Activated naive CD4-positive, alpha-beta T cell (primary cell): Measurements from ENCODE around the gene SPI1.
"Not testable (repeated sequence)": the region's sequence is repeated elsewhere in the genome, so short reads cannot be mapped to it uniquely, and the experiment has no call there.

ENCODE experiments used
- DNase-seq, 4 experiments: peaks; one replicate each; lab custom pipeline; 2025; lab: John Stamatoyannopoulos, UW

SPI1 gene

DNA sequence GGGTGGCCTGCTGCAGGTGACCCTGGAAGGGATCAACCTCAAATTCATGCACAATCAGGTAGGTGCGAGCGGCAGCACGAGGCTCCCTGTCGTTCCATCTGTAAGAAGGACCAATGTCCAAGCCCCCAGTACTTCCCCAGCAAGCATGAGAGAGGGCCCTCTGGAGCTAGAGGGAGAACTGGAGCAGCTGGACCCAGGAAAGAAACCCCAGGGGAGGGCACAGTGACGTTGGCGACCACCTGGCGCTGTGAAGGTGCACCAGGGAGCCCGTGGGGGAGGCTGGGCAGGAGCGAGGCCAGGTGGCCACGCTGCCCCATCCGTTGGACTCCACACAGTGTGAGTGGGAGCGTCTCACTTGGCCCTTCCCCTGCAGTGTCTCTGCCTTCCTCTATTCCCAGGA, 53.8 kb downstream of the SPI1 start:
- DNase-seq = no peak

DNA sequence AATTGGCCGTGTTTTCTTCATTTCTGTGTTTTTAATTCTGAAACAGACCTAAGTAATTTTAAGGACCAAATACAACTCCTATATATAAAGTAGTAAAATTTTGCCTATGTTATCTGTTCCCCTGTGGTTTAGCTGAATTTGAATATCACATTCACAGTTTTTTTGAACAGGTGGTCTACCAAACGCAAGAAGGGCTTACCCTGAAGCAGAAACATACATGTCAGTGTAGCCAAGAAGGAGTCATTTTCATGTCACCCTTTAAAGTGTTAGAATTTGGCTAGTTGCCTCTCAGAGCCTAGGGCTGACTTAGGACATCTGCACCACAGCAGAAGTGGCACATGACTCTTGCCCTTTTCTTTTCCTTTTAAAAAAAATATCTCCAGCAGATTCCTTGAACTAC, 60.2 kb downstream of the SPI1 start:
- DNase-seq = no peak

DNA sequence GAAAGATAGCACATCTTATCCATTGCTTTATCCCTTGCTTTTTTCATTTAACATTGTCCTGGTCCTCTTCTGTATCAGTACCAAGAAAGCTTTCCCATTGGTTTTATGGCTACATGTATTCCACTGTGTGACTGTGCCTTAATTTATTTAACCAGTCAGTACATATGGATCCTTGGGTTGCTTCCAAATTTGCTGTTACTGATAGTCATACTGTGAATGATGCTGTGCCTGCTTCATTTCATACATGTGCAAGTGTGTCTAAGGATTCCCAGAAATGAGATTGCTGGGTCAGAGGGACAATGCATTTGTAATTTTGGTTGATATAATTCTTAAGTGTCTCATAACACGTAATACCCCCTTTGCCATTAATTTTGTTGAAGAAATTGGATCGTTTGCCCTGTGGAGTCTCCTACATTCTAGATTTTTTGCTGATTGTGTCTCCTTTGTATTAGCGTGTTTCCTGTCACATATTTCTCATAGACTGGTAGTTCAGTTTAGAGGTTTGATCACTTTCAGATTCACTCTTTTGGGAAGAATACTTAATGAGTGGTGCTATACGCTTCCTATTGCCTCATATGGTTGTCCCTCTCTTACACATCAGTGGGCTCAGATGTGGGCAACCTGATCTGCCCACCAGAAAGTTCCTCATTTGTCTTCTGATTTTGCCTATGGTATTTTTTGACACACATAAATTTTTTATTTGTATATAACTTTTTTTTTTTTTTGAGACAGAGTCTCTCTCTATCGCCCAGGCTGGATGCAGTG, 61.1 kb downstream of the SPI1 start:
- DNase-seq = no peak

DNA sequence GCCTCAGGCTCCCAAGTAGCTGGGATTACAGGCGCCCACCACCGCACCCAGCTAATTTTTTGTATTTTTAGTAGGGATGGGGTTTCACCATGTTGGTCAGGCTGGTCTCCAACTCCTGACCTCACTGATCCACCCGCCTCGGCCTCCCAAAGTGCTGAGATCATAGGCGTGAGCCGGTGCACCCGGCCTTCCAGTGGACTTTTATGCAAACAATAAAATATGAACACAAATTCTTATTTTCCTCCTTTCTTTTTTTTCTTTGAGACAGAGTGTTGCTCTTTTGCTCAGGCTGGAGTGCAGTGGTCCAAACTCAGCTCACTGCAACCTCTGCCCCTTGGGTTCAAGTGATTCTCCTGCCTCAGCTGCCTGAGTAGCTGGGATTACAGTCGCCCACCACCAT, 61.8 kb downstream of the SPI1 start:
- DNase-seq = not testable (repeated sequence)

DNA sequence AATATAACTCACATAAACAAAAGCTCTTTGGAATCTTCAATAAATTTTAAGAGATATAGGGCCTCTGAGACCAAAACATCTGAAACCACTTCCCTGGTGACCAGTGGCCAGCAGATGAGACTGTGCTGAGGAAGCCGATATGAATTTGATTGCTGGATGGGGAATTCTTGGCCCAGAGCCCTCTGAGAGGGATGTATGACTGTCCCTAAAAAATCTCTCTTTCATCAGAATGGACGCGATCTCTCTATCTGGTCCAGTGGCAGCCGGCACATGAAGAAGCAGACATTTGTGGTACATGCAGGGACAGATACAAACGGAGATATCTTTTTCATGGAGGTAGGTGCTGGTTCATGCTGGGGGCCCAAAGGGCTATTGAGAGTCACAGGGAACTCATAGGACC, 63.4 kb downstream of the SPI1 start:
- no peak for DNase-seq

DNA sequence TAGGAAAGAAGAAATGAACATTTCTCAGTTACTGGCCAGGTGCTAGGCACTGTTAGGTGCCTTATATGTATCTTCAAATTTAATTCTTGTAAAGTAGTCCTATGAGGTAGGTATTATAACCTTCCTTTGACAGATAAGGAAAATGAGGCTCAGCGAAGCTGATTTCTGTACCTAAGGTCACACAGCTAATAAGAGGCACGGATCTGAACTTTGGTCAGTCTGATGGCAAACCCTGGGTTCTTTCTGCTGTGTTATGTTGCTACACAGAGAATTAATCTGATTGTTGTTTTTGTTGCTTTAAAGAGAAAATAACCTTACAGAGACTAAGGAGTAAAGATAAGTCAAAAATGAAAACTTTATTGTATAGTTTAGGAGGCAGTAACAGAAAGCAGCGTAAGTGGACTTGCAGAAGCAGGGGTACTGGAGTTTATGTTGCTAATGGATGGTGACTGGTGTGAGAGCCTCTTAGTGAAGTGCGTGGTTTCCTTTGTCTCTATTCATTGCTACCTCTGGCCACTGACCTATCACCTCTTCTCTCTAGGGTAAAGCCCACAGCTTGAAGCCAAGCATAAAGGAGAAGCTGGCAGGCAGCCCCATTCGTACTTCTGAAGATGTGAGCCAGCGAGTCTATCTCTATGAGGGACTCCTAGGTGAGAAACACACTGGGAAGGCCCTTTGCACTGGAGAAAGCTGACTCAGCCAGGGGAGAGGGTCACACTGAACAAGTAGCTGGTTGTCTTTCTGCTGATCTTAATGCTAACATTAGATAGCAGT, 70.1 kb downstream of the SPI1 start:
- no peak for DNase-seq

DNA sequence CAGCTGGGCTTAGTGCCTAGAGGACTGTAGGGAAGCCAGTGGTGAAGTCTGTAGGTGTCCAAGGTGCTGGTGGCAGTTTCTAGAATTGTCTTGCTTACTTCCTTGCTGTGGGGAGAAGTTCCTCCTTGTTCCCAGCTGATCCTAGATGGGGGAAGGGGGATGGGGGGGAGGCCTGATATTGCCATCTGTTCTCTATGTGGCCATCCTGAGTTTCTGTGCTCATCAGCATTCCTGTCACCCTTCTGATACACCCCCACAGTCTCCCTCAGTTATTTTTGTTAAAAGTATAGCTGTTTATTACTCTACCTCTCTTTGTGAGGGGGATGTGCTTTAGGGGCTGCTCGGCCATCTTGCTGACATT, 71.9 kb downstream of the SPI1 start:
- DNase-seq = no peak

DNA sequence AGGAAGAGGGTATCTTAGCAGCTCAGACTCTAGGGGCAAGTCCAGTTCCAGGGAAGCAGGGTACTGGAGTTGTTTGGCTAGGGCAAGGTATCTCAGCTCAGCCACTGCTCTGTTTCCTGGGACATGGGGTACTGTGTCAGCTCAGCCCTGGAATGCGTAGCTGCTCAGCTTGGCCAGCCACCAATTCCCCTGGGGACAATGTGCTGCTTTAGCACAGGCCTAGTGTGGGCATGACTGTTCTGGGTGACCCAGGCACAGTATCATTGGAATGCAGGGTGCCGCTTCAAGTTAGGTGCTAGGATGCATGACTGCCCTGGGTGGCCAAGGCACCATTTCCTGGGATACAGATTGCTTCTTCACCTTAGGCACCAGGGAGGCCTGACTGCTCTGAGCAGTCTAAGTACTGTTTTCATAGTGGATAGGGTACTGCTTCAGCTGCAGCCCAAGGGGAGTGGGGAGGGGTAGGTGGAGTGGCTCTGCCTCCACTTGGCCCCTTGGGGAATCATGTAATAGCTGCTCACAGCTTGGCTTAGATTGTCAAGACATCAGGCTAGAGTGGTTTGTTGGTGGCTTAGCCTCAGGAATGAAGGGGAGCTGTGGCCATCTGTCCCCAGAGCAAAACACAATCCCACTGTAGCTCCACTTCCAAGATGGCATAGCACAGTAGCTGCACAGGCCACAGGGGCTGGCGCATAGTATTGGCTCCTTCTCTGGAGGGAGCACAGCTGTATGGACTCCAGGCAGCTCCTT, 72.4 kb downstream of the SPI1 start:
- DNase-seq = no peak
